ENCODE measurements around the gene FBRS. TPM values are rescaled to one million over a fixed set of nuclear protein-coding genes. Genes with fewer than 3 reads are reported as not detected.
"Not testable (repeated sequence)": the region's sequence is repeated elsewhere in the genome, so short reads cannot be mapped to it uniquely, and the experiment has no call there.

The FBRS gene
- total RNA-seq, 1 donor from 2014 or later = 17.3 TPM

DNA sequence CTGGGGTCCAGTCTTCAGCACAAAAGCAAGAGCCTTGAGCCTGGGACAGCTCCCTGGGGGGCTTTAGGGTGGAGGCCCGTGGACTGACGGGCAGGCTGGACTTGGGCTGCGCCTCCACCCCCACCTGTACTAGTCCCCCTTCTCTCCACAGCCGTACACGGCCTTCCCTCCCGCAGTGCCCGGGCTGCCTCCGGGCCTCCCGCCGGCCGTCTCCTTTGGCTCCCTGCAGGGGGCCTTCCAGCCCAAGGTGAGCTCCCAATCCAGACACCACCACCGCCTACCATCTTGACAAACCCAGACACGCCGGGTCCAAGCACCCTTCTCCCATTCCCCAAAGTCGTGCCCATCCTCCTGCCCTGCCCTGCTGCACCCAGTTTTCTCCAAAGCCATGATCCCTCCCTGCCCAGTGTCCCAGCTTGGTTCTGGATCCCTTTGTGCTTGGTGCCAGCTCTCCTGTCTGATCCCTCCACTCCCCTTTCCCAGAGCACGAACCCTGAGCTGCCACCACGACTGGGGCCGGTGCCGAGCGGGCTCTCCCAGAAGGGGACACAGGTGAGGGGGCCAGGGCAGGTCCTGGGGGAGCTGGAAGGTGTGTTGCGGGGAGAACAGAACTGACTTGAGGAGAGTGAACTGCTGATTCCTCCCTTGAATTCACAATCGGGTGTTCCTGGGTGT is 7.1 kb downstream of the FBRS start:
- DNase-seq = no peak

- no peak for DNase-seq
Observed at GRCh38 chr16:30665830-30666190, 7.6 kb downstream of the FBRS start.

- DNase-seq = no peak
Observed at GRCh38 chr16:30666681-30667080, 8.4 kb downstream of the FBRS start.

GRCh38 chr16:30667361-30667905 is 9.2 kb downstream of the FBRS start:
- no peak for DNase-seq

- no peak for DNase-seq
Observed at GRCh38 chr16:30668393-30668792, 10.2 kb downstream of the FBRS start.

- DNase-seq = no peak
Observed at GRCh38 chr16:30669026-30669902, 11.0 kb downstream of the FBRS start.

GRCh38 chr16:30669903-30670824 is 11.9 kb downstream of the FBRS start:
- no peak for DNase-seq

DNA sequence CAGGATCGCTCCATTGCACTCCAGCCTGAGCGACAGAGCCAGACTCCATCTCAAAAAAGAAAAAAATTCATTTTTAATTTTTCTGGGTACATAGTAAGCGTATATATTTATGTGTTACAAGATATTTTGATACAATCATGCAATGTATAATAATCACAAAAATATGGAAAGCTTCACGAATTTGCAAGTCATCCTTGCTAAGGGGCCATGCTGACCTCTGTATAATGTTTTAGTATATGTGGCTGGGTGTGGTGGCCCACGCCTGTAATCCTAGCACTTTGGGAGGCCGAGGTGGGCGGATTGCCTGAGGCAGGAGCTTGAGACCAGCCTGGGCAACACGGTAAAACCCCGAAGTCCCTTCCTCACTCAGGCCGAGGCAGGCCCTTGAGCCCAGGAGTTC is 16.9 kb downstream of the FBRS start:
- DNase-seq = no peak

- DNase-seq = no peak
Observed at GRCh38 chr16:30677931-30678585, 19.8 kb downstream of the FBRS start.

GRCh38 chr16:30678586-30678970 is 20.3 kb downstream of the FBRS start:
- no peak for DNase-seq

GRCh38 chr16:30680326-30680725 is 22.1 kb downstream of the FBRS start:
- DNase-seq = no peak

GRCh38 chr16:30688701-30689100 is 30.5 kb downstream of the FBRS start:
- DNase-seq = no peak

- DNase-seq = no peak
Observed at GRCh38 chr16:30691907-30692306, 33.7 kb downstream of the FBRS start.

DNA sequence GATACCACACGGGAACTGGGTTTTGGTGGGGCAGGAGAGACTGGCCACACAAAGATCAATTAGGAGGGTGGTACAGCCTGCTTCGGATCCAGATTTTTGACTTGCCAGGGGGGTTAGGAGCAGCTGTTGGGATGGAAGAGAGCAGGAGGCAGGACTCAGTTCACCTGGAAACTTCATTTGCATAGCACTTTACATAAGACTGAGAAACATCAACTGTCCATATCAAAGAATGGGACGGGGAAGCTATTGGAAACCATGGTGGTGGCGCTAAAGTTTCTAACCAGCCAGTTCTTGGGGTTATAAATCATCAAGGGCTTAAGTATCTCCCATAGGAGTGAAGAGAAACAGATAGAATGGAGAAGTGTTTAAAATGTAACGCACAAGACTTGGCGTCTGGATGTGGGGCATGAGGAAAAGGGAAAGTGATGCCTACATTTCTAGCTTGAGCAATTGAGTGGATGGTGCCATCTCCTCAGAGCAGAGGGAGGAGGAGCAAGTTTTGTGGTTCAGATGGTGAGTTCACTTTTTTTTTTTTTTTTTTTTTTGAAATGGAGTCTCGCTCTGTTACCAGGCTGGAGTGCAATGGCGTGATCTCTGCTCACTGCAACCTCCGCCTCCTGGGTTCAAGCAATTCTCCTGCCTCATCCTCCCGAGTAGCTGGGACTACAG is 34.3 kb downstream of the FBRS start:
- DNase-seq = no peak

DNA sequence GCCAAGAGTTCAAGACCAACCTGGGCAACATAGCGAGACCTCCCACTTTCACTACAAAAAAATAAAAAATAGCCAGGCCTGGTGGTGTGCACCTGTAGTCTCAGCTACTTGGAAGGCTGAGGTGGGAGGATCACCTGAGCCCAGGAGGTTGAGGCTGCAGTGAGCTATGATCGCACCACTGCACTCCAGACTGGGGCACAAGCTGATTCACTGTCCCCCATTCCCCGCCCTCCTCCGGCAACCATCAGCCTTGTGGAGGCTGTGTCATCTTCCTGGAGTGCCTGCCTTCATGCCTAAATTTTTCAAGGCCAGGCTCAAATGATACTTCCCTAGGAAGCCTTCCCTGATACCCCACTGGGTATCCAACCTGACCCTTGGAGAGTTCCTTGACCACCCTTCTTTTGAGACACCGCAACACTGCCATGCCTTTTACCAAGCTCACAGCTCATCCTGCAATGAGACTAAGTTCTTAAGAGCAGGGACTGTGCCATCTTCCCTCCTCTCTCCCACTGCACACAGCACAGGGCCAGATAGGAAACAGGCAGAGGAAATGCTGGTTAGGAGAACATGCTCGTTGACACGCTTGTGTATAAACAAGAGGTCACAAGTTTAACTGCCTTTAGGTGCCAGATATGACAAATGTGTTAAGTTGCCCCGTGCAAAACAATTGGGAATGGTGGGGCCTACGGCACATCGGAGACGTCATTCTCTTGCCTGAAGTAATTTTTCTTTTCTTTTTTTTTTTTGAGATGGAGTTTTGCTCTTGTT is 36.9 kb downstream of the FBRS start:
- no peak for DNase-seq

DNA sequence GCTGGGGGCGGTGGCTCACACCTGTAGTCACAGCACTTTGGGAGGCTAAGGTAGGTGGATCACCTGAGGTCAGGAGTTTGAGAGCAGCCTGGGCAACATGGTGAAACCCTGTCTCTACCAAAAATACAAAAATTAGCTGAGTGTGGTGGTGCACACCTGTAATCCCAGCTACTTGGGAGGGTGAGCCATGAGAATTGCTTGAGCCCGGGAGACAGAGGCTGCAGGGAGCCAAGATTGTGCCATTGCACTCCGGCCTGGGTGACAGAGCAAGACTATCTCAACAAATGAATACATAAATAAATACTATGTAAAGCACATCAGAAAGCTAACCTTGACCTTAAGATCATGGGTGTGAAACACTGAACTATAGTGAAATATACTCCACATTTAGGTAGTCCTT is 38.4 kb downstream of the FBRS start:
- DNase-seq = not testable (repeated sequence)

DNA sequence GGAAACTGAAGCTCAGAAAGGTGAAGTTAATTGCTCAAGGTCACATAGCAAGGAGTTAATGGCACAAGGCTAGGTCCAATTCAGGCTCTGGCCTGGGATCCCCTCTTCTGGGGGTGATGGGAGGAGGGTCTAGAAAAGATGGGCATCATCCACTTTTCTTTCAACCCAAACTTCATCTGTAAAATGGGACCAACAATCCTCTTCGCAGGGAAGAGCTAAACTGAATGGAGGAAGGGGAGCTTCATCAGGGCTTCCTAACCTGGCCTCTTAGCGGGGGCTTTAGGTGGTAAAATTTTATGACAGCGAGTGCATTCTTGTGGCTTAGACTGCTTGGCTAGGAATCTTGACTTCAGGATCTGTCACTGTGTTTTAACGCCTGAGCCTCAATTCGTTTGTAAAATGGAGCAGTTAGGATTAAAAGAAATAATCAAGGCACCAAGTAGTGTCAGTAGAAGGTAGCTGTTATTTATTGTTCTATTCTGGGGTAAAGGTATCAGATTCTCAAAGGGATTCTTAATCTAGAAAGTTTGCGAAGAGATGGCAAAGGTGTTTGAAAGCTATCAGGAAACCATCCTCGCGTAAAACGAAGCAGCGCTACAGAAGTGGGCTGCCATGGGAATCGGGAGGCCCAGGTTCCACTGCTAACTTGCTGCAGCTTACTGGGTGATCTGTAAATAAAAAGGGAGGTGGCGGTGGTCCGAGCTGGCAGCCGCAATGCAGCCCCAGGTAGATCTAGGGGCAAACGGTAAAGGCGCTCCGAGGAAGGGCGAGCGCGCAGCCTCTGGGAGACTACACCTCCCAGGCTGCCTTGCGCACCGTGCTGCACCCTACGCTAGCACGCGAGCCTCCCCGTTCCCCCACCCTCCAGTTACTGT is 39.3 kb downstream of the FBRS start:
- peak; percentile 97 for DNase-seq

GRCh38 chr16:30698139-30698815 is 40.0 kb downstream of the FBRS start:
- DNase-seq = peak; percentile 89
